NCI-H146 treated with DMSO at 0.1 percent for 48 hours (cell line): Measurements from ENCODE around the gene SPTB.
A peak's percentile ranks its signal among the peaks of the same experiment; 100 is the strongest.
"Not testable (repeated sequence)": the region's sequence is repeated elsewhere in the genome, so short reads cannot be mapped to it uniquely, and the experiment has no call there.

ENCODE experiments used
- DNase-seq: peaks from one replicate; lab custom pipeline; 2025; ENCODE audit not compliant: unreplicated experiment; lab: John Stamatoyannopoulos, UW

SPTB gene

DNA sequence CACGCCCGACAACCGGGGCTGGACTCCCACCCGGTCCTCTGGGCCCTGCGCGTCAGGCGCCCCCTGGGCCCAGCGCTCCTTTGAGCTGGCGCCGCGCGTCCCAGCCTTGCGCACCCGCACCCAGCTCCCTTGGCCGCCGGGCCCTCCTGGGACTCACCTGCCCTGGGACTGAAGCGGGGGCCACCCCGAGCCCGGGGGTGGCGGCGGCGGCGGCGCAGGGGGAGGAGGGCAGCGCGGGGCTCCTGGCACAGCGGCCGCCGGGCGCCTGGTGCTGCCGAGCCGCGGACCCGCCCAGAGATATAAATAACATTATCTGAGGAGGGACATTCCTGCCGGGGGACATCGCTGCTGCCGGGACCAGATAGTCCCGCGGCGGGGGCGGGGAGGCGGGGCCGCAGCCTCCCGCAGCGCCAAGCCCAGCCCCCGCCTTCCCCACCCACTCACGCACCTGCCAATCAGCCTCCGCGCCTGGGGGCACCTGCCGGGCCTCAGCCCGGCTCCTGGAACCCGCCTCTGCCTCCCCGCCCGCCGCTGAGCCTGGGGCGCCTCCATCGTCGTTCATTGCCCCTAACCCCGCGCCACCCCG lies at the start of gene SPTB:
TSS of gene SPTB (minus strand) at position 273 of the 586 bp plus-strand sequence. CDS start 56,813 bp downstream, outside the sequence.
- DNase-seq = peak; percentile 42

- DNase-seq = no peak
These were observed 49.3 kb upstream of the SPTB start for GRCh38 chr14:64929014-64929359.

- DNase-seq = no peak
These were observed 48.7 kb upstream of the SPTB start for GRCh38 chr14:64928239-64929013.

DNA sequence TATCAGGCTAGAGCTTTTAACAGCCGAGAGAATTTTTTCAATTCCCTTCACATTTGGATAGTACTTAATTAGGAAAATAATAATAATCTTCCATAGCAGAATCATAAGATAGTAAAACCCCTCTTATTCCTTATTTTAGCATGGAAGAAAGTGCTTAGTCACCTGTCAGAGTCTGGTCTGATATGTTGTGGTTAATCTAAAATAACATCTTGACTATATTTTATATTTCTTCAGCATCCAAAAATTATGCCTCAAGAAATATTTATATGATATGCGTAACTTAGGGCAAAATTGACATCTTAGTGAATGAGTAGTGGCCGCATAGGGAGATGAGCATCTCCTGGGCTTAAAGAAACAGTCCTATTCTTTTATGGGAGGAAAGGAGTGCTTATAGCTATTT lies 47.3 kb upstream of the SPTB start:
- DNase-seq = no peak

DNA sequence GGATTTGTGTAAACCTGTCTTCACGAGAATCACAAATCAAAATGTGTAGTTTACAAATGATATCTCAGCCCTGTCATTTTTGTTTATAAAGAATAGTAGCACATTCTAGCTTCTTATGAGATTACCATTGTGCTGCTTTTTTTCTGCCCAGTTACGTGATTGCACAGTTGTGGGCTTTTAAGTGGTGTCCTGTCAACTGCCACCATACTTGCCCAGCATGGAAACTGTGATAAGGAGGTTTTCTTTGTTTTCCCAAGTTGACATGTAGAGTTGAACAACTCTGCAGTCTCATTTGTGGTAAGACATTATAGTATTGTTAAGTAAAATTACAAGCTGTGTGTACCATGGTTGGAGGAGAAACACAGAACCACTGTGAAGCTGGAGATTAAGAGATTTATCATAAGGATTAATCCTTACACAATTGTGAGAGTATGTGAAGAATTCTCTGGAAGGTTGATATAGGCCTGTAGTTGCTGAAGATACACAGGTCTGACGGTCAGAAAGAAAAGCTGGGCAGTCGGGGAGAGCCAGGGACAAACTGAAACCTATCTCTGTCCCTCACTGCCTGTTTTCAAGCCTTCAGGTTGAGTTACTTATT lies 46.8 kb upstream of the SPTB start:
- no peak for DNase-seq

DNA sequence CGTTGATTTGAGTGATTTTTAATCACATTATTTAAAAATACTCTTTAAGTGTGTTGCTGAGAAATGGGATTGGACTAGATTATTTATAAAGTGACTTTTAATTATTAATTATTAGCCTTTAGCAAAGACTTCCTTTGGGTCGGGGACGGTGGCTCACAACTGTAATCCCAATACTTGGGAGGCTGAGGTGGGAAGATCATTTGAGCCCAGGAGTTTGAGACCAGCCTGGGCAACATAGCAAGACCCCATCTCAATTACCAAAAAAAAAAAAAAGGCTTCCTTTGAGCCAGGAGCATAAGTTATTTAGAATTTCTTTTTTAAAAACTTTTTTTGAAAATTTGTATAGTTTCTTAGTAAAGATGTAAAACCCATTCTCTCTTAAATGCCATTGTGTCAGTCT lies 43.3 kb upstream of the SPTB start:
- no peak for DNase-seq

DNA sequence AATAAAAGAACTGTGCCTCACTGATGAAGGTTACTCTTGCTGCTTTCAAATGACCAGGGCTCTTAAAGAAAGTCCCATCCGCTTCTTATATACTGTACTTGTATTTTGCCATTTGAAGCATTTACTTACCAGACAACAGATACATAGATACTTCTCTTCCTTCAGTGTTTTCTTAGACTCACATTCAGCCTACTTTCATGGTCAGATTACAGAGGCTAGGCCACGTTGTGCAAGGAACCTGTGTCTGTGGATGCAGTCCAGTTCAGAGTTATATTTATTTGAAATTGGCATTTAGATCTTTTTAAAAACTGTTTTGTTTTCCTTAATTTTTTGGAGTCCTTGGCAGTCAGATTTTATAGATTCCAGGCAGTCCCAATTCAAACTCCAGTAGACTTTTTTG lies 40.8 kb upstream of the SPTB start:
- no peak for DNase-seq

- no peak for DNase-seq
These were observed 39.9 kb upstream of the SPTB start for GRCh38 chr14:64919618-64920017.

DNA sequence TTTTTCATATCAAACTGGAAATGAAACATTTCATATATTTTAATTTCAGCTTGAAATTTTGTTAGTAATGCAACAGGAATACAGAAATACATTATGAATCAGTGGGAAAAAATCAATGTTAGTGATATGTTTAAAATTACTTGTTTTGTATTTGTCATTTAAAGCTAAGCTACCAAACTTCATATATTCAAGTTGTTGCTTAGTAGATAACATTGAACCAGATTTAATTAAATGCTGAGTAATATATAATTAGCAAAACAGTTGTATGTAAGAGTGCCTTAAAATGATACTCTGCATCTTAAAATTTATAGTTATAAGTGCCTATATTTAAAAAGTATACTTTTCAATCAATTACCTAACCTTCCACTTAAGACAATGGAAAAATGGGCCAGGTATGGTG lies 39.5 kb upstream of the SPTB start:
- no peak for DNase-seq

DNA sequence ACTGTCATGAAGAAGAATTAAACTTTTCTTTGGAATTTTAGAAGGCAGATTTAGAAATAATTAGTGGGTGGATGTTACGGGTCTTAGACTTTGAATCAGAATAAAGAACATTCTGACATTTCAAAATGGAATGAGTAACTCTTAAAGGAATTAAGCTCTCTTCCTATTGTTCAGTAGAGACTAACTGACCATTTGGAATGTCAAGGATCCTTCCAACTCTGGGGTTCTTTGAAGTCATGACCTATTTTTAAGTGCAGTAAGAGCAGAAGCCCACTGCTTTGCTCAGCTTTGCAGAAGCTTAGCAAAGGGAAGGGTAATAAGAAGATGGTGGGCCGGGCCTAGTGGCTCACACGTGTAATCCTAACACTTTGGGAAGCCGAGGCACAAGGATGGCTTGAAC lies 38.5 kb upstream of the SPTB start:
- no peak for DNase-seq

DNA sequence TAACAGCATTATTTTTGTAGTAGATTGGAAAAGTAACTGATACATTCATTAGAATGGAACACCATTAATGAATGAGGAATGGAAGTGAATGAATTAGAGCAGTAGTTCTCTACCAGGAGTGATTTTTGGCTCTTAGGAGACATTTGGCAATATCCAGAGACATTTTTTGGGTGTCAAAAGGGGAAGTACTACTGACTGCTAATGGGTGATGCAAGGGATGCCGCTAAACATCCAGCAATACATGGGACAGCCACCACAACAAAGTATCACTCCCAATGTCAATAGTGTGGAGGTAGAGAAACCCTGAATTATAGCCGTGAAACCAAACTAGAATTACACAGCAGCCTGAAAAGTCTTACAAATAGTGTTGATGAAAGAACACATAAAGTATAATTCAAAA lies 36.1 kb upstream of the SPTB start:
- no peak for DNase-seq

- no peak for DNase-seq
These were observed 35.3 kb upstream of the SPTB start for GRCh38 chr14:64915029-64915424.

DNA sequence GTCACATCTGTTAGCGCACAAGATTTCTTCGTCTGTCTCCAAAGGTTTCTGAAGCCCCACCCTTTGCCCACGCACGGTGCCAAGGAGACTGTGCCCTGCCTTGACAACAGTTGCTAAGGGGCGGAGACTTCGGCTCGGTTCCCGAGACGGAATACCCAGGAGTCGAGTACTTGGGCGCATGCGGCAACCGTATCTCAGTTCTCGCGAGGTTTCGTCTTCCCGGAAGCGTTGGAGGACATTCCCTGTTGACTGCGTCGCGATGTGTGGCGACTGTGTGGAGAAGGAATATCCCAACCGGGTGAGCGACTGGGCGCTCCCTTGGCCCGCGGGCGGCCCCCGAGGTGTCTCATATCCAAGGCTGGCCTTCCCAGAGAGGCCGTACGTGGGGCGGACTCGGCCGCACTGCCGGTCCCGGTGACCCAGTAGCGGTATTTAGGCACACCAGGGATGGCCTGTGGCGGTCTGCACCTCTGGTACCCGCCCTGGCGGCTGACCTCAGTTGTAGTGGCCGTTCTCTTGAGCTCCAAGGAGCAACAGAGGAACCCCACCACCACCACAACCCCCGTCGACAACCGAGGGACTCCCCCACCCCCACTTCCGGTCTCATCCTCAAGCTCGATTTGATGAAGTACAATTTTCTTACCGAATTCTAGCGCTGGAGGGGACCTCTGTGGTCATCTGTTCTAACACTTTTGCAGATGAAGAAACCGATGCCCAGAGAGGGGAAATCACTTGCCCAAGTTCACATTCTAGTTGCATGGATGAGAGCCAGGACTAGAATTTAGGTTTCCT lies 34.7 kb upstream of the SPTB start, which contains the start of gene CHURC1:
TSS of gene CHURC1 (plus strand) at position 219 of the 792 bp plus-strand sequence. CDS start at position 260, 41 bp downstream.
- peak; percentile 86 for DNase-seq

GRCh38 chr14:64913477-64913876 lies 33.8 kb upstream of the SPTB start:
- DNase-seq = not testable (repeated sequence)

GRCh38 chr14:64912261-64912660 lies 32.6 kb upstream of the SPTB start:
- DNase-seq = no peak

GRCh38 chr14:64910847-64911495 lies 31.3 kb upstream of the SPTB start:
- DNase-seq = peak; percentile 14

DNA sequence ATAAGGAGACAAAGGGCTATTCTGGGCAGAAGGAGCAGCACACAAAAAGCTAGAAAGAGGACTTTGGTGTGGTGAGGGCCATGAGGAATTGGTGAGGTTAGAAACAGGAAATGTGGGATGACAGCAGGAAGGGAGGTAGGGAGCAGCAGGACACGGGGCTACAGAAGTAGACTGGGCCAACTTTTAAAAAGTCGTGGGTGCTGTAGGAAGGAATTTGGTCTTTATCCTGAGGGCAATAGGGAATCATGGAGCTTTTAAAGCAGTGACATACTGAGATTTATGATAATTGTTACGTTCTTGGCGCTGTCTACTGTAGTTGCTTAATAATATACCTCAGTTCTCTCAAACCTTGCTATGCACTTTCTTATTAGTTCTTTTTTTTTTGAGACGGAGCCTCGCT lies 26.3 kb upstream of the SPTB start:
- DNase-seq = no peak

DNA sequence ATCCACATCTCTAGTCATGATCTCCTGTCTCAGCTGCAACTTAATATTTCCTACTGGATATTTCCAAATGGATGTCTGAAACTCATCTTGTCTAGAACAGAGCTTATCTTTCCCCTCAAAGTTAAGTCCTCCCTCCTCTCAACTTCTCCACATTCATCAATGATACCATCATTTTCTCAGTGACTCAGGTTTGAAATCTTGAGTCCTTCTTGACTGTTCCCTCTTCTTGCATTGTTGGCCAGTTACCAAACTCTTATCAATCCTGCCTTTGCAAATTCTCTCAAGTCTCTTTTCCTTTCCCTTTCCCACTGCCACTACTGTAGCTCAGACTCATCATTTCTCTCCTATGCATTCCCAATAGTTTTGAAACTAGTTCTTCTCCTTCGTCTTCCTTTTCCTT lies 20.3 kb upstream of the SPTB start:
- DNase-seq = no peak

DNA sequence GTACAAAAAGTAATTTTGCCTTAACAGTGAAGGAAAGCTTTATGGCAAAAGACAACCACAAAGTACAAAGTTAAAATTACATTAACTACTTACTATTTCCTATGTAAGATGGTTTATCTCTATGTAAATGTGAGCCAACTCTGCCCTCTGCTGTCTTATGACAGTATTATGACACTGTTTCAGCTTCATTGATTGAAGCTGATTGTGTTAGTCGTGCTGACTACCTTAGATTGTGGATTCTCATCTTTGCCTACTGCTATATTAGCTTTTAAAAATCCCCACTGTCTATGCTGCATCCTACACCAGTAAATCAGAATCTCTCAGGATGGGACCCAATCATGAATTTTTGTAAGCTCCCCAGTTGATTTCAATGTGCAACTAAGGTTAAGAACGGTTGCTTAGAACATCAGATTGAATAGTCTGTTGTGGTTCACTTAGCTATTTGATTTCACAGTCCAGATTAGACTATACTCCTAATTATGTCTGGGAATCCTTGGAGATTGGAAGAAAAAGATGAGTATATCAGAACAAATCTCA lies 12.2 kb upstream of the SPTB start:
- DNase-seq = peak; percentile 27

- no peak for DNase-seq
These were observed 11.6 kb upstream of the SPTB start for GRCh38 chr14:64891173-64891838.
